Measurements from ENCODE around the gene NR6A1. TPM values are rescaled to one million over a fixed set of nuclear protein-coding genes. Genes with fewer than 3 reads are reported as not detected.

Gene NR6A1
- polyA plus RNA-seq, 2 of the 4 experiments (the other 2 are of a cell fraction), result 1.7 to 3.3 TPM

- TF ChIP-seq ZFP36 (IDR thresholded peaks at IDR 0.05; ENCODE audit: borderline replicate concordance, partially characterized antibody), result no peak
- no peak for TF ChIP-seq CBX2 (IDR thresholded peaks at IDR 0.05; ENCODE audit: borderline replicate concordance, low read depth)
- no peak for TF ChIP-seq RARB (CRISPR knock-in tag; IDR thresholded peaks at IDR 0.05)
- peak; percentile 96 for TF ChIP-seq CTCF (IDR thresholded peaks at IDR 0.05)
- TF ChIP-seq TP53 (CRISPR knock-in tag; IDR thresholded peaks at IDR 0.05), result no peak
- TF ChIP-seq HEYL (CRISPR knock-in tag; IDR thresholded peaks at IDR 0.05), result no peak
- no peak for TF ChIP-seq PBX3 (IDR thresholded peaks at IDR 0.05)
- TF ChIP-seq MAX (IDR thresholded peaks at IDR 0.05), result peak; percentile 10; the same call in 1 of the 2 replicates
- no peak for TF ChIP-seq CEBPB (IDR thresholded peaks at IDR 0.05)
- no peak for TF ChIP-seq EHF (CRISPR knock-in tag; IDR thresholded peaks at IDR 0.05)
- TF ChIP-seq EHMT2 (IDR thresholded peaks at IDR 0.05; ENCODE audit: low read depth), result no peak
- TF ChIP-seq PHF8 (IDR thresholded peaks at IDR 0.05; ENCODE audit: borderline replicate concordance, low read depth), result no peak
- TF ChIP-seq RCOR1 (IDR thresholded peaks at IDR 0.05; ENCODE audit: low read depth, low read length), result no peak
- 0 out of 2 replicates have a peak, but pooled peaks have one; percentile 16 for TF ChIP-seq RFX5 (IDR thresholded peaks at IDR 0.05)
- no peak for TF ChIP-seq REST (IDR thresholded peaks at IDR 0.05)
- no peak for TF ChIP-seq FOXS1 (CRISPR knock-in tag; IDR thresholded peaks at IDR 0.05)
- TF ChIP-seq ZNF302 (CRISPR knock-in tag; IDR thresholded peaks at IDR 0.05), result no peak
- TF ChIP-seq SMC3 (IDR thresholded peaks at IDR 0.05), result peak; percentile 94
- TF ChIP-seq ZC3H11A (IDR thresholded peaks at IDR 0.05), result no peak
- no peak for TF ChIP-seq CHD4 (IDR thresholded peaks at IDR 0.05; ENCODE audit: borderline replicate concordance)
- no peak for TF ChIP-seq ESRRA (IDR thresholded peaks at IDR 0.05; ENCODE audit: borderline replicate concordance, low read length)
- TF ChIP-seq USF2 (IDR thresholded peaks at IDR 0.05), result no peak
These were observed 153.5 kb downstream of the NR6A1 start (continued) for GRCh38 chr9:124617477-124618141.

Data from A549 (cell line).